DND-41 (cell line): ENCODE measurements around the gene CD1D.

ENCODE experiments used
- EZH2 ChIP-seq: IDR thresholded peaks from 3 replicates; pipeline ENCODE4 v1.6.1; 2012; ENCODE audit warnings: borderline replicate concordance, low read depth, mild to moderate bottlenecking, moderate library complexity, low read length, inconsistent platforms; ENCODE audit not compliant: severe bottlenecking
- TF ChIP-seq, protein P1 (sequence below): IDR thresholded peaks from 2 replicates; pipeline ENCODE4 v1.5.1; 2012; ENCODE audit warnings: borderline replicate concordance, low read length, moderate library complexity, mild to moderate bottlenecking; ENCODE audit not compliant: poor library complexity, severe bottlenecking; ENCODE audit errors: extremely low read depth

GRCh38 chr1:158161446-158161845 is 19.2 kb upstream of the CD1D start:
- TF ChIP-seq, protein P1, sequence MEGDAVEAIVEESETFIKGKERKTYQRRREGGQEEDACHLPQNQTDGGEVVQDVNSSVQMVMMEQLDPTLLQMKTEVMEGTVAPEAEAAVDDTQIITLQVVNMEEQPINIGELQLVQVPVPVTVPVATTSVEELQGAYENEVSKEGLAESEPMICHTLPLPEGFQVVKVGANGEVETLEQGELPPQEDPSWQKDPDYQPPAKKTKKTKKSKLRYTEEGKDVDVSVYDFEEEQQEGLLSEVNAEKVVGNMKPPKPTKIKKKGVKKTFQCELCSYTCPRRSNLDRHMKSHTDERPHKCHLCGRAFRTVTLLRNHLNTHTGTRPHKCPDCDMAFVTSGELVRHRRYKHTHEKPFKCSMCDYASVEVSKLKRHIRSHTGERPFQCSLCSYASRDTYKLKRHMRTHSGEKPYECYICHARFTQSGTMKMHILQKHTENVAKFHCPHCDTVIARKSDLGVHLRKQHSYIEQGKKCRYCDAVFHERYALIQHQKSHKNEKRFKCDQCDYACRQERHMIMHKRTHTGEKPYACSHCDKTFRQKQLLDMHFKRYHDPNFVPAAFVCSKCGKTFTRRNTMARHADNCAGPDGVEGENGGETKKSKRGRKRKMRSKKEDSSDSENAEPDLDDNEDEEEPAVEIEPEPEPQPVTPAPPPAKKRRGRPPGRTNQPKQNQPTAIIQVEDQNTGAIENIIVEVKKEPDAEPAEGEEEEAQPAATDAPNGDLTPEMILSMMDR: no peak
- TF ChIP-seq EZH2: no peak
